K562 (cell line): ENCODE results near the gene RNF6. TPM values are rescaled to one million over a fixed set of nuclear protein-coding genes. Genes with fewer than 3 reads are reported as not detected.

ENCODE experiments used
- ATAC-seq: fragments of 200-7000 bp; cut with Tn5 transposase; 3 replicates; pipeline ENCODE4 v1.9.1; 2020; ENCODE audit warnings: moderate library complexity
- BruUV-seq: library from RNA; stranded (reverse); fragments of 400-500 nt; replicated peaks from 2 replicates; lab custom pipeline; 2021; lab: Mats Ljungman, UMichigan
- CTCF ChIA-PET: fragments of 300-600 bp; formaldehyde crosslinking; extraction: SDS; loops from one replicate; lab custom pipeline; 2021; ENCODE audit warnings: low intra/inter-chr PET ratio; lab: Yijun Ruan, JAX
- POLR2A ChIA-PET: fragments of 300-600, 350-650 bp; sonication (Branson Sonifier 250); formaldehyde crosslinking; extraction: SDS; loops from one replicate; lab custom pipeline; 2021; ENCODE audit warnings: antibody characterized with exemption, inconsistent platforms; lab: Yijun Ruan, JAX
- DNase-seq, 4 experiments: peaks; one replicate each; pipeline versions ENCODE4 v3.0.0 to v3.0.0-alpha.2; 2011 to 2018; ENCODE audit warnings: low spot score in 3 of 4, mixed read lengths in 3 of 4; ENCODE audit errors: extremely low read depth in 1 of 4
- FAIRE-seq: peaks from 2 replicates; lab custom pipeline; 2011; peaks lifted over from hg19 to GRCh38; lab: Jason Lieb, UNC
- H2AFZ ChIP-seq: 2 replicates; pipeline ENCODE4 v1.6.0; 2011; ENCODE audit warnings: low read depth, low read length, control low read depth, inconsistent platforms
- H3K27ac ChIP-seq: fragments of 200-600 bp; 3 replicates; pipeline ENCODE4 v1.8.0; 2011; ENCODE audit warnings: low read depth, mild to moderate bottlenecking, control low read depth, inconsistent platforms, low read length, moderate library complexity, mixed read lengths; ENCODE audit errors: extremely low read depth
- H3K27me3 ChIP-seq, 2 experiments: fragments of 300-600 bp in 1 of 2; 2 replicates in 1 of 2; 3 replicates in 1 of 2; pipeline versions ENCODE4 v1.6.0 to v1.8.0; 2011; ENCODE audit warnings: inconsistent platforms in 2 of 2, low read length in 2 of 2, mild to moderate bottlenecking in 1 of 2, mixed read lengths in 1 of 2, moderate library complexity in 1 of 2; ENCODE audit not compliant: control insufficient read depth in 2 of 2, insufficient read depth in 2 of 2
- H3K36me3 ChIP-seq: fragments of 300-600 bp; 3 replicates; pipeline ENCODE4 v1.8.0; 2011; ENCODE audit warnings: mild to moderate bottlenecking, low read length, inconsistent platforms; ENCODE audit not compliant: control insufficient read depth, insufficient read depth
- H3K4me1 ChIP-seq, 2 experiments: fragments of 200-600 bp in 1 of 2; replicated peaks in 1 of 2; 2 replicates in 1 of 2; 3 replicates in 1 of 2; pipeline versions ENCODE4 v1.5.1 to v1.8.0; 2011; ENCODE audit warnings: inconsistent platforms in 2 of 2, low read length in 2 of 2, mild to moderate bottlenecking in 1 of 2, mixed read lengths in 1 of 2, moderate library complexity in 1 of 2; ENCODE audit not compliant: control insufficient read depth in 2 of 2, insufficient read depth in 2 of 2
- H3K4me2 ChIP-seq: 2 replicates; pipeline ENCODE4 v1.6.1; 2011; ENCODE audit warnings: low read length, control low read depth, inconsistent platforms, mixed read lengths; ENCODE audit not compliant: insufficient read depth
- H3K4me3 ChIP-seq: fragments of 200-600 bp; sonication (generic), shearing (Covaris generic); 2 replicates; pipeline ENCODE4 v1.5.1; 2016; ENCODE audit warnings: control low read depth, inconsistent platforms
- H3K79me2 ChIP-seq: fragments of 200-600 bp; 3 replicates; pipeline ENCODE4 v1.8.0; 2011; ENCODE audit warnings: low read length, inconsistent platforms; ENCODE audit not compliant: control insufficient read depth, insufficient read depth
- H3K9ac ChIP-seq, 2 experiments: 2 replicates each; pipeline versions ENCODE4 v1.6.0 to v1.6.1; 2011; ENCODE audit warnings: low read depth in 2 of 2, low read length in 2 of 2, control low read depth in 1 of 2, inconsistent platforms in 1 of 2, mild to moderate bottlenecking in 1 of 2, mixed read lengths in 1 of 2; ENCODE audit not compliant: insufficient read depth in 1 of 2
- H3K9me1 ChIP-seq: one replicate; pipeline ENCODE4 v1.6.0; 2011; ENCODE audit warnings: inconsistent platforms, mild to moderate bottlenecking, low read length, moderate library complexity; ENCODE audit not compliant: control insufficient read depth, insufficient read depth
- H3K9me3 ChIP-seq: replicated peaks from 2 replicates; pipeline ENCODE4 v1.5.1; 2011; ENCODE audit warnings: low read depth, low read length, inconsistent platforms; ENCODE audit not compliant: control insufficient read depth, insufficient read depth
- H4K20me1 ChIP-seq: replicated peaks from 2 replicates; pipeline ENCODE4 v1.6.1; 2011; ENCODE audit warnings: low read length, inconsistent platforms, mixed read lengths; ENCODE audit not compliant: control insufficient read depth, insufficient read depth
- CBFB ChIP-seq: sonication (generic); formaldehyde crosslinking; IDR thresholded peaks from 2 replicates; pipeline ENCODE4 v1.4.0; 2020; ENCODE audit warnings: mild to moderate bottlenecking, missing genetic modification reagents
- LCOR ChIP-seq: sonication (generic); formaldehyde crosslinking; IDR thresholded peaks from 2 replicates; pipeline ENCODE4 v1.8.0; 2022; ENCODE audit warnings: mild to moderate bottlenecking, missing genetic modification reagents
- LEF1 ChIP-seq: fragments of 450-650 bp; IDR thresholded peaks from 2 replicates; pipeline ENCODE4 v1.6.1; 2016; ENCODE audit warnings: mild to moderate bottlenecking
- NFE2L1 ChIP-seq: fragments of 450-650 bp; IDR thresholded peaks from 2 replicates; pipeline ENCODE4 v1.6.1; 2016; ENCODE audit warnings: missing genetic modification characterization, low read depth, mild to moderate bottlenecking, missing compliant biosample characterization, moderate library complexity, borderline replicate concordance
- SMC3 ChIP-seq: conservative IDR thresholded peaks from 2 replicates; pipeline ENCODE4 v1.6.1; 2011; ENCODE audit warnings: low read depth, low read length, improper control_type of control experiment; ENCODE audit not compliant: insufficient read depth
- ZNF133 ChIP-seq: fragments of 250-450 bp; sonication (Bioruptor Pico); IDR thresholded peaks from 2 replicates; pipeline ENCODE4 v1.4.0; 2020; ENCODE audit warnings: mild to moderate bottlenecking
- ZNF3 ChIP-seq: fragments of 250-450 bp; sonication (Bioruptor Pico); IDR thresholded peaks from 2 replicates; pipeline ENCODE4 v1.5.0; 2021; ENCODE audit warnings: mild to moderate bottlenecking, moderate library complexity
- ZNF589 ChIP-seq: fragments of 200-800 bp; sonication (Bioruptor generic); IDR thresholded peaks from 2 replicates; pipeline ENCODE4 v1.6.1; 2016; ENCODE audit warnings: low read depth, missing genetic modification characterization, missing compliant biosample characterization
- ZNF592 ChIP-seq: fragments of 450-650 bp; IDR thresholded peaks from 2 replicates; pipeline ENCODE4 v1.6.1; 2017; ENCODE audit warnings: antibody characterized with exemption, mild to moderate bottlenecking
- ZNF76 ChIP-seq: fragments of 250-450 bp; sonication (Bioruptor Pico); IDR thresholded peaks from 2 replicates; pipeline ENCODE4 v1.4.0; 2020; ENCODE audit warnings: mild to moderate bottlenecking, moderate library complexity, borderline replicate concordance
- WGBS: fragments of 100-300 bp; shearing (Covaris generic); methylation state at CpG from one replicate; pipeline ENCODE4 v1.1.6; 2016; ENCODE audit warnings: low coverage, mixed read lengths; ENCODE audit not compliant: insufficient coverage; ENCODE audit errors: missing lambda C conversion rate; 5-methylcytosine and 5-hydroxymethylcytosine counted together
- in situ Hi-C: fragments of 300-500 bp; cut with MboI; formaldehyde crosslinking; loops from 4 replicates; pipeline ENCODE4 v1.15.0; 2018; ENCODE audit warnings: inconsistent platforms, mixed read lengths
- intact Hi-C: fragments of 100-400 bp; cut with micrococcal nuclease; formaldehyde crosslinking; loops from 2 replicates; pipeline ENCODE4 v1.14.2; 2022
- polyA plus RNA-seq, 8 experiments: library from polyadenylated mRNA; depleted of rRNA in 4 of 8; stranded (reverse) in 5 of 8; unstranded in 3 of 8; fragments of >200 nt; fragmentation: Nextera tagmentation in 2 of 8; fragmentation: Illumina TruSeq in 1 of 8; extraction: Ambion mirVana in 2 of 8; extraction: Trizol in 1 of 8; gene quantifications; 2 replicates each; pipeline versions ENCODE4 v1.2.1 to v1.2.3, GENCODE V29; 2011 to 2014; ENCODE audit warnings: inconsistent platforms in 1 of 8, missing spikeins in 1 of 8
- total RNA-seq, 7 experiments: library from RNA; depleted of rRNA in 6 of 7; stranded (reverse); fragments of >200 nt in 6 of 7; fragmentation: Illumina TruSeq in 2 of 7; extraction: Trizol in 2 of 7; gene quantifications; 2 replicates each; pipeline versions ENCODE4 v1.2.1 to v1.2.3, GENCODE V29; 2011 to 2021; ENCODE audit warnings: low replicate concordance in 1 of 7
- TF ChIP-seq, protein P1 (sequence below): sonication (generic); formaldehyde crosslinking; IDR thresholded peaks from 2 replicates; pipeline ENCODE4 v1.8.0; 2022; ENCODE audit warnings: missing genetic modification reagents, mild to moderate bottlenecking, moderate library complexity, borderline replicate concordance
- TF ChIP-seq, protein P2 (sequence below), 2 experiments: fragments of 450-650 bp; IDR thresholded peaks; 2 replicates each; pipeline ENCODE4 v1.6.1; 2016
- TF ChIP-seq, protein P3 (sequence below): IDR thresholded peaks from 2 replicates; pipeline ENCODE4 v1.6.1; 2011; ENCODE audit not compliant: insufficient read length; ENCODE audit errors: extremely low read depth

RNF6 gene
- total and polyA plus RNA-seq, 9 of the 15 experiments (the other 6 are each of a cell fraction or from before 2014, with no cell fraction given), result 12.0 to 31.4 (median 22.3) TPM

DNA sequence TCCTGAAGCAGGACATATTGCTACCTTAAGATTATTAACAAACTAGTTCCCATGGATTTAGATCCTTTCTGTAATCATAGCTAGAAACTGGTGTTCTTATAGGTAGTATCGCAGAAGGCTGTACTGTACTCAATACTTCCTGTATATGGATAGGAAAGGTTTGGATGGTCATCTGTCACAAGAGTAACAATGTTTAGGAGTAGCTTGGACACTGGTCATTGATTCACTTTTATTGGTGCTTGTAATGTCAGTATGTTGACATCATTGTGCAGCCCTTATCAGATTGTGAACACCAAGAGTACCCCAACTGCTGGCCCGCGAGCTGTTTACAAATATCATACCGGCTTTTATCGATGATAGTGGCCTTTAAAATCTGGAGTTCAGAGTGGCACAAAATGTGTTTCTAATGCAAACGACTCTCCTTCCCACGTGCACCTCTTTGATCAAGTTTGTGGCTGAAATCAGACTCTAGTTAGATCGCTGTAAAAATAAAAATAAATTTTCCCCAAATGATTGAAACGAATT, 31.2 kb upstream of the RNF6 start:
- peak overlapping the region; percentile 92; the same call in 2 of the 3 replicates for H3K27ac ChIP-seq
- peak overlapping the region; percentile 88 to 98 for H3K9ac ChIP-seq
- H3K36me3 ChIP-seq, result no peaks in the 10 kb centered on the region
- no peaks in the 10 kb centered on the region for H3K27me3 ChIP-seq
- H4K20me1 ChIP-seq, result no peaks in the 10 kb centered on the region; the same call in none of the 2 replicates
- H3K79me2 ChIP-seq, result peaks cover 39% of the 10 kb centered on the region
- CTCF ChIA-PET, result no interaction called here
- FAIRE-seq (no peak), ATAC-seq (no peak), DNase-seq (no peak)
- no peaks in the 10 kb centered on the region for H3K9me1 ChIP-seq
- H3K9me3 ChIP-seq, result no peaks in the 10 kb centered on the region
- POLR2A ChIA-PET, result no interaction called here
- intact Hi-C loops, result no loop called here
- H3K4me3 ChIP-seq, result peak overlapping the region; percentile 79
- peak overlapping the region; percentile 83 for H3K4me2 ChIP-seq
- peak overlapping the region; percentile 99 for H2AFZ ChIP-seq
- H3K4me1 ChIP-seq, result peaks cover 5 to 6% of the 10 kb centered on the region in 2 experiments; a peak in 3 of 5 replicates
- WGBS, result 32% methylated on average over 8 of the region's 9 CpGs
- in situ Hi-C loops, result no loop called here
- BruUV-seq, result no TSS peak
- TF ChIP-seq, protein P1, sequence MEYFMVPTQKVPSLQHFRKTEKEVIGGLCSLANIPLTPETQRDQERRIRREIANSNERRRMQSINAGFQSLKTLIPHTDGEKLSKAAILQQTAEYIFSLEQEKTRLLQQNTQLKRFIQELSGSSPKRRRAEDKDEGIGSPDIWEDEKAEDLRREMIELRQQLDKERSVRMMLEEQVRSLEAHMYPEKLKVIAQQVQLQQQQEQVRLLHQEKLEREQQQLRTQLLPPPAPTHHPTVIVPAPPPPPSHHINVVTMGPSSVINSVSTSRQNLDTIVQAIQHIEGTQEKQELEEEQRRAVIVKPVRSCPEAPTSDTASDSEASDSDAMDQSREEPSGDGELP, result no peak
- TF ChIP-seq ZNF592 (peak; percentile 29; the same call in 1 of the 2 replicates), ZNF3 (CRISPR knock-in tag) (no peak), NFE2L1 (tag) (no peak), LEF1 (no peak), CBFB (CRISPR knock-in tag) (no peak), LCOR (CRISPR knock-in tag) (0 out of 2 replicates have a peak, but pooled peaks have one; percentile 29), ZNF133 (no peak), ZNF589 (CRISPR knock-in tag) (no peak), ZNF76 (CRISPR knock-in tag) (no peak), SMC3 (no peak)
- TF ChIP-seq, protein P2, sequence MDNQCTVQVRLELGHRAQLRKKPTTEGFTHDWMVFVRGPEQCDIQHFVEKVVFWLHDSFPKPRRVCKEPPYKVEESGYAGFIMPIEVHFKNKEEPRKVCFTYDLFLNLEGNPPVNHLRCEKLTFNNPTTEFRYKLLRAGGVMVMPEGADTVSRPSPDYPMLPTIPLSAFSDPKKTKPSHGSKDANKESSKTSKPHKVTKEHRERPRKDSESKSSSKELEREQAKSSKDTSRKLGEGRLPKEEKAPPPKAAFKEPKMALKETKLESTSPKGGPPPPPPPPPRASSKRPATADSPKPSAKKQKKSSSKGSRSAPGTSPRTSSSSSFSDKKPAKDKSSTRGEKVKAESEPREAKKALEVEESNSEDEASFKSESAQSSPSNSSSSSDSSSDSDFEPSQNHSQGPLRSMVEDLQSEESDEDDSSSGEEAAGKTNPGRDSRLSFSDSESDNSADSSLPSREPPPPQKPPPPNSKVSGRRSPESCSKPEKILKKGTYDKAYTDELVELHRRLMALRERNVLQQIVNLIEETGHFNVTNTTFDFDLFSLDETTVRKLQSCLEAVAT (IDR thresholded peaks at IDR 0.05), result peak in 1 of 2 experiments; percentile 72; a peak in 2 of 4 replicates
- TF ChIP-seq, protein P3, sequence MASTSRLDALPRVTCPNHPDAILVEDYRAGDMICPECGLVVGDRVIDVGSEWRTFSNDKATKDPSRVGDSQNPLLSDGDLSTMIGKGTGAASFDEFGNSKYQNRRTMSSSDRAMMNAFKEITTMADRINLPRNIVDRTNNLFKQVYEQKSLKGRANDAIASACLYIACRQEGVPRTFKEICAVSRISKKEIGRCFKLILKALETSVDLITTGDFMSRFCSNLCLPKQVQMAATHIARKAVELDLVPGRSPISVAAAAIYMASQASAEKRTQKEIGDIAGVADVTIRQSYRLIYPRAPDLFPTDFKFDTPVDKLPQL, result no peak
